HEK293 (cell line): Measurements from ENCODE around the gene ERH.

Experiments
- CTCF ChIP-seq: fragments of 450-650 bp; formaldehyde crosslinking; IDR thresholded peaks from 2 replicates; pipeline ENCODE4 v1.5.1; 2016; ENCODE audit warnings: missing biosample characterization, missing genetic modification characterization
- HOXA7 ChIP-seq: sonication (generic); formaldehyde crosslinking; IDR thresholded peaks from 2 replicates; pipeline ENCODE4 v1.8.1; 2022; ENCODE audit warnings: missing genetic modification reagents, borderline replicate concordance
- KLF16 ChIP-seq: fragments of 450-650 bp; formaldehyde crosslinking; IDR thresholded peaks from 2 replicates; pipeline ENCODE4 v1.5.1; 2017; ENCODE audit warnings: missing biosample characterization, missing genetic modification characterization
- KLF8 ChIP-seq: fragments of 450-650 bp; formaldehyde crosslinking; IDR thresholded peaks from 2 replicates; pipeline ENCODE4 v1.5.1; 2016; ENCODE audit warnings: missing biosample characterization, missing genetic modification characterization
- PATZ1 ChIP-seq: fragments of 450-650 bp; formaldehyde crosslinking; IDR thresholded peaks from 2 replicates; pipeline ENCODE4 v1.5.1; 2016; ENCODE audit warnings: missing biosample characterization, missing genetic modification characterization
- ZBTB26 ChIP-seq: fragments of 450-650 bp; formaldehyde crosslinking; optimal IDR thresholded peaks from 2 replicates; pipeline ENCODE3; 2016; ENCODE audit warnings: missing biosample characterization, mild to moderate bottlenecking, missing genetic modification characterization
- ZNF629 ChIP-seq: fragments of 450-650 bp; formaldehyde crosslinking; IDR thresholded peaks from 2 replicates; pipeline ENCODE4 v1.5.1; 2017; ENCODE audit warnings: missing biosample characterization, missing genetic modification characterization

- no peak for TF ChIP-seq KLF16 (tag by site-specific recombination)
- no peak for TF ChIP-seq CTCF (tag by site-specific recombination)
- no peak for TF ChIP-seq ZNF629 (tag by site-specific recombination)
- no peak for TF ChIP-seq HOXA7 (CRISPR knock-in tag)
- no peak for TF ChIP-seq KLF8 (tag by site-specific recombination)
- no peak for TF ChIP-seq ZBTB26 (tag by site-specific recombination)
- no peak for TF ChIP-seq PATZ1
Observed at GRCh38 chr14:69429643-69430042, 31.5 kb upstream of the ERH start.
